GM12878 (cell line): ENCODE data around the gene MAX. TPM values are rescaled to one million over a fixed set of nuclear protein-coding genes. Genes with fewer than 3 reads are reported as not detected.
A peak's percentile ranks its signal among the peaks of the same experiment; 100 is the strongest.

Experiments used
- ATAC-seq: fragments of 200-7000 bp; cut with Tn5 transposase; 3 replicates; pipeline ENCODE4 v1.9.1; 2020; ENCODE audit warnings: mild to moderate bottlenecking, moderate library complexity
- BruUV-seq: library from RNA; stranded (reverse); fragments of 400-500 nt; replicated peaks from 2 replicates; lab custom pipeline; 2021; lab: Mats Ljungman, UMichigan
- CTCF ChIA-PET: fragments of 300-600 bp; sonication (Branson Sonifier 250); formaldehyde crosslinking; extraction: SDS; loops from one replicate; lab custom pipeline; 2021; ENCODE audit warnings: inconsistent platforms; lab: Yijun Ruan, JAX
- POLR2A ChIA-PET: fragments of 350-600 bp; formaldehyde crosslinking; extraction: SDS; loops from one replicate; lab custom pipeline; 2021; ENCODE audit warnings: inconsistent platforms; lab: Charles Lee
- RAD21 ChIA-PET: fragments of 300-600 bp; sonication (Branson Sonifier 250); formaldehyde crosslinking; loops from one replicate; lab custom pipeline; 2023; ENCODE audit warnings: antibody characterized with exemption; ENCODE audit not compliant: unreplicated experiment; lab: Charles Lee
- SMC1A ChIA-PET: fragments of 300-600 bp; sonication (Branson Sonifier 250); formaldehyde crosslinking; loops from one replicate; lab custom pipeline; 2023; ENCODE audit not compliant: unreplicated experiment, uncharacterized antibody; lab: Charles Lee
- DNase-seq: peaks from one replicate; pipeline ENCODE4 v3.0.0-alpha.2; 2011; ENCODE audit warnings: low read depth, low spot score
- FAIRE-seq: peaks from 3 replicates; lab custom pipeline; 2011; peaks lifted over from hg19 to GRCh38; lab: Jason Lieb, UNC
- H2AFZ ChIP-seq: 2 replicates; pipeline ENCODE4 v1.6.0; 2011; ENCODE audit warnings: low read depth, low read length, control low read depth; ENCODE audit not compliant: control insufficient read depth
- H3K27ac ChIP-seq: 2 replicates; pipeline ENCODE4 v1.5.1; 2011; ENCODE audit warnings: control low read depth; ENCODE audit not compliant: control insufficient read depth, insufficient read depth
- H3K27me3 ChIP-seq, 2 experiments: replicated peaks in 1 of 2; 2 replicates each; pipeline versions ENCODE4 v1.6.0 to v1.6.1; 2011; ENCODE audit warnings: low read length in 1 of 2; ENCODE audit not compliant: control insufficient read depth in 2 of 2, insufficient read depth in 2 of 2
- H3K36me3 ChIP-seq, 2 experiments: 2 replicates each; pipeline ENCODE4 v1.5.1; 2011; ENCODE audit warnings: low read length in 1 of 2; ENCODE audit not compliant: control insufficient read depth in 2 of 2, insufficient read depth in 2 of 2
- H3K4me1 ChIP-seq: 2 replicates; pipeline ENCODE4 v1.6.1; 2011; ENCODE audit warnings: mild to moderate bottlenecking, low read length, moderate library complexity, mixed read lengths; ENCODE audit not compliant: control insufficient read depth, insufficient read depth
- H3K4me2 ChIP-seq: 2 replicates; pipeline ENCODE4 v1.6.0; 2011; ENCODE audit warnings: control low read depth; ENCODE audit not compliant: control insufficient read depth, insufficient read depth
- H3K4me3 ChIP-seq: fragments of 200-600 bp; sonication (generic); 2 replicates; pipeline ENCODE4 v1.5.1; 2016
- H3K79me2 ChIP-seq: 2 replicates; pipeline ENCODE4 v1.6.0; 2011; ENCODE audit warnings: low read length; ENCODE audit not compliant: control insufficient read depth, insufficient read depth
- H3K9ac ChIP-seq: 2 replicates; pipeline ENCODE4 v1.8.0; 2011; ENCODE audit warnings: low read length, control low read depth, mixed read lengths; ENCODE audit not compliant: control insufficient read depth, insufficient read depth
- H3K9me3 ChIP-seq: replicated peaks from 3 replicates; pipeline ENCODE4 v1.5.1; 2011; ENCODE audit warnings: mild to moderate bottlenecking, low read length; ENCODE audit not compliant: control insufficient read depth, insufficient read depth
- H4K20me1 ChIP-seq: 2 replicates; pipeline ENCODE4 v1.6.0; 2011; ENCODE audit not compliant: control insufficient read depth, insufficient read depth
- CHD4 ChIP-seq: fragments of 200-600 bp; sonication (generic); IDR thresholded peaks from 2 replicates; pipeline ENCODE4 v1.6.1; 2016; ENCODE audit warnings: mild to moderate bottlenecking
- IRF4 ChIP-seq: IDR thresholded peaks from 2 replicates; pipeline ENCODE4 v1.6.1; 2011; ENCODE audit warnings: low read depth, low read length
- MXI1 ChIP-seq: fragments of 150-350 bp; IDR thresholded peaks from 2 replicates; pipeline ENCODE4 v1.6.1; 2011; ENCODE audit warnings: low read depth, mild to moderate bottlenecking, inconsistent platforms, low read length, improper control_type of control experiment
- SMC3 ChIP-seq: IDR thresholded peaks from 2 replicates; pipeline ENCODE4 v1.6.1; 2011; ENCODE audit warnings: low read length, improper control_type of control experiment, borderline replicate concordance
- TCF3 ChIP-seq: IDR thresholded peaks from 2 replicates; pipeline ENCODE4 v1.6.1; 2012; ENCODE audit warnings: low read depth, mild to moderate bottlenecking, low read length, borderline replicate concordance; ENCODE audit not compliant: insufficient read depth
- ZNF24 ChIP-seq: fragments of 450-650 bp; IDR thresholded peaks from 2 replicates; pipeline ENCODE4 v1.6.1; 2017; ENCODE audit warnings: antibody characterized with exemption, mild to moderate bottlenecking
- whole genome bisulfite sequencing: methylation state at CpG from one replicate; pipeline ENCODE4 v1.1.6; 2016; ENCODE audit warnings: low lambda C conversion rate; ENCODE audit not compliant: insufficient replicate concordance, insufficient coverage; ENCODE audit errors: missing lambda C conversion rate; 5-methylcytosine and 5-hydroxymethylcytosine counted together
- in situ Hi-C: fragments of 300-500 bp; cut with MboI; formaldehyde crosslinking; loops from 9 replicates; pipeline ENCODE4 v1.14.3; 2018; ENCODE audit warnings: mixed read lengths
- intact Hi-C: fragments of 100-400 bp; cut with micrococcal nuclease; formaldehyde crosslinking; loops from one replicate; pipeline ENCODE4 v1.14.2; 2022; ENCODE audit not compliant: unreplicated experiment
- polyA plus RNA-seq, 11 experiments: library from polyadenylated mRNA; depleted of rRNA in 4 of 11; unstranded in 6 of 11; stranded (reverse) in 5 of 11; fragments of >200 nt; fragmentation: Nextera tagmentation in 4 of 11; fragmentation: Illumina TruSeq in 1 of 11; extraction: Ambion mirVana in 4 of 11; extraction: Trizol in 1 of 11; gene quantifications; 1 replicate in 1 of 11; 2 replicates in 10 of 11; pipeline versions ENCODE4 v1.2.1 to v1.2.3, GENCODE V29; 2011 to 2016; ENCODE audit warnings: inconsistent platforms in 2 of 11, missing spikeins in 2 of 11, low read depth in 1 of 11
- total RNA-seq, 4 experiments: library from RNA; depleted of rRNA in 3 of 4; stranded (reverse); fragments of >200 nt in 3 of 4; fragmentation: Illumina TruSeq in 1 of 4; extraction: Trizol in 1 of 4; gene quantifications; 2 replicates each; pipeline versions ENCODE4 v1.2.1 to v1.2.3, GENCODE V29; 2013 to 2021
- TF ChIP-seq, protein P1 (sequence below): IDR thresholded peaks from 2 replicates; pipeline ENCODE4 v1.6.1; 2012; ENCODE audit warnings: improper control_type of control experiment, low read depth, low read length; ENCODE audit not compliant: insufficient replicate concordance
- TF ChIP-seq, protein P2 (sequence below): IDR thresholded peaks from 2 replicates; pipeline ENCODE4 v1.6.1; 2011; ENCODE audit warnings: mild to moderate bottlenecking, low read depth, low read length, moderate library complexity; ENCODE audit not compliant: insufficient replicate concordance
- TF ChIP-seq, protein P3 (sequence below): fragments of 450-650 bp; IDR thresholded peaks from 2 replicates; pipeline ENCODE4 v1.6.1; 2017; ENCODE audit warnings: mild to moderate bottlenecking, low read depth, inconsistent platforms; ENCODE audit not compliant: poor library complexity, severe bottlenecking

Gene MAX
- total and polyA plus RNA-seq, 10 of the 15 experiments (the other 5 are each of a cell fraction or from before 2014, with no cell fraction given) = 21.5 to 122 (median 67.5) TPM

- Histone ChIP-seq H3K36me3 (peaks cover 9 to 13% of the 10 kb centered on the region in 2 experiments; a peak in 3 of 4 replicates), H2AFZ (no peak overlapping the region), H4K20me1 (no peaks in the 10 kb centered on the region), H3K4me2 (no peak overlapping the region), H3K4me1 (no peaks in the 10 kb centered on the region), H3K27ac (no peak overlapping the region), H3K9ac (no peak overlapping the region)
- CTCF ChIA-PET = no interaction called here
- no peak for DNase-seq
- POLR2A ChIA-PET = interaction anchor here (0.8 kb wide), 1 partner anchor 12 kb away, joined by 3 read pairs; no protein-coding TSS in a partner anchor
- 83% methylated on average over 12 of the region's 12 CpGs for WGBS
- no peak for TF ChIP-seq ZNF24
- TF ChIP-seq, protein P1, sequence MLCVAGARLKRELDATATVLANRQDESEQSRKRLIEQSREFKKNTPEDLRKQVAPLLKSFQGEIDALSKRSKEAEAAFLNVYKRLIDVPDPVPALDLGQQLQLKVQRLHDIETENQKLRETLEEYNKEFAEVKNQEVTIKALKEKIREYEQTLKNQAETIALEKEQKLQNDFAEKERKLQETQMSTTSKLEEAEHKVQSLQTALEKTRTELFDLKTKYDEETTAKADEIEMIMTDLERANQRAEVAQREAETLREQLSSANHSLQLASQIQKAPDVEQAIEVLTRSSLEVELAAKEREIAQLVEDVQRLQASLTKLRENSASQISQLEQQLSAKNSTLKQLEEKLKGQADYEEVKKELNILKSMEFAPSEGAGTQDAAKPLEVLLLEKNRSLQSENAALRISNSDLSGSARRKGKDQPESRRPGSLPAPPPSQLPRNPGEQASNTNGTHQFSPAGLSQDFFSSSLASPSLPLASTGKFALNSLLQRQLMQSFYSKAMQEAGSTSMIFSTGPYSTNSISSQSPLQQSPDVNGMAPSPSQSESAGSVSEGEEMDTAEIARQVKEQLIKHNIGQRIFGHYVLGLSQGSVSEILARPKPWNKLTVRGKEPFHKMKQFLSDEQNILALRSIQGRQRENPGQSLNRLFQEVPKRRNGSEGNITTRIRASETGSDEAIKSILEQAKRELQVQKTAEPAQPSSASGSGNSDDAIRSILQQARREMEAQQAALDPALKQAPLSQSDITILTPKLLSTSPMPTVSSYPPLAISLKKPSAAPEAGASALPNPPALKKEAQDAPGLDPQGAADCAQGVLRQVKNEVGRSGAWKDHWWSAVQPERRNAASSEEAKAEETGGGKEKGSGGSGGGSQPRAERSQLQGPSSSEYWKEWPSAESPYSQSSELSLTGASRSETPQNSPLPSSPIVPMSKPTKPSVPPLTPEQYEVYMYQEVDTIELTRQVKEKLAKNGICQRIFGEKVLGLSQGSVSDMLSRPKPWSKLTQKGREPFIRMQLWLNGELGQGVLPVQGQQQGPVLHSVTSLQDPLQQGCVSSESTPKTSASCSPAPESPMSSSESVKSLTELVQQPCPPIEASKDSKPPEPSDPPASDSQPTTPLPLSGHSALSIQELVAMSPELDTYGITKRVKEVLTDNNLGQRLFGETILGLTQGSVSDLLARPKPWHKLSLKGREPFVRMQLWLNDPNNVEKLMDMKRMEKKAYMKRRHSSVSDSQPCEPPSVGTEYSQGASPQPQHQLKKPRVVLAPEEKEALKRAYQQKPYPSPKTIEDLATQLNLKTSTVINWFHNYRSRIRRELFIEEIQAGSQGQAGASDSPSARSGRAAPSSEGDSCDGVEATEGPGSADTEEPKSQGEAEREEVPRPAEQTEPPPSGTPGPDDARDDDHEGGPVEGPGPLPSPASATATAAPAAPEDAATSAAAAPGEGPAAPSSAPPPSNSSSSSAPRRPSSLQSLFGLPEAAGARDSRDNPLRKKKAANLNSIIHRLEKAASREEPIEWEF = no peak
- TF ChIP-seq TCF3 = no peak
- no peak for TF ChIP-seq SMC3
- no peak for TF ChIP-seq CHD4
- TF ChIP-seq MXI1 = no peak
- TF ChIP-seq, protein P2, sequence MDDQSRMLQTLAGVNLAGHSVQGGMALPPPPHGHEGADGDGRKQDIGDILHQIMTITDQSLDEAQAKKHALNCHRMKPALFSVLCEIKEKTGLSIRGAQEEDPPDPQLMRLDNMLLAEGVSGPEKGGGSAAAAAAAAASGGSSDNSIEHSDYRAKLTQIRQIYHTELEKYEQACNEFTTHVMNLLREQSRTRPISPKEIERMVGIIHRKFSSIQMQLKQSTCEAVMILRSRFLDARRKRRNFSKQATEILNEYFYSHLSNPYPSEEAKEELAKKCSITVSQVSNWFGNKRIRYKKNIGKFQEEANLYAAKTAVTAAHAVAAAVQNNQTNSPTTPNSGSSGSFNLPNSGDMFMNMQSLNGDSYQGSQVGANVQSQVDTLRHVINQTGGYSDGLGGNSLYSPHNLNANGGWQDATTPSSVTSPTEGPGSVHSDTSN = no peak
- no peak for TF ChIP-seq IRF4
- TF ChIP-seq, protein P3, sequence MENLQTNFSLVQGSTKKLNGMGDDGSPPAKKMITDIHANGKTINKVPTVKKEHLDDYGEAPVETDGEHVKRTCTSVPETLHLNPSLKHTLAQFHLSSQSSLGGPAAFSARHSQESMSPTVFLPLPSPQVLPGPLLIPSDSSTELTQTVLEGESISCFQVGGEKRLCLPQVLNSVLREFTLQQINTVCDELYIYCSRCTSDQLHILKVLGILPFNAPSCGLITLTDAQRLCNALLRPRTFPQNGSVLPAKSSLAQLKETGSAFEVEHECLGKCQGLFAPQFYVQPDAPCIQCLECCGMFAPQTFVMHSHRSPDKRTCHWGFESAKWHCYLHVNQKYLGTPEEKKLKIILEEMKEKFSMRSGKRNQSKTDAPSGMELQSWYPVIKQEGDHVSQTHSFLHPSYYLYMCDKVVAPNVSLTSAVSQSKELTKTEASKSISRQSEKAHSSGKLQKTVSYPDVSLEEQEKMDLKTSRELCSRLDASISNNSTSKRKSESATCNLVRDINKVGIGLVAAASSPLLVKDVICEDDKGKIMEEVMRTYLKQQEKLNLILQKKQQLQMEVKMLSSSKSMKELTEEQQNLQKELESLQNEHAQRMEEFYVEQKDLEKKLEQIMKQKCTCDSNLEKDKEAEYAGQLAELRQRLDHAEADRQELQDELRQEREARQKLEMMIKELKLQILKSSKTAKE = no peak
- TF ChIP-seq, all 136 proteins: peak for 0
- ATAC-seq = peak; percentile 51
- H3K9me3 ChIP-seq = no peaks in the 10 kb centered on the region
- no peak for FAIRE-seq
- no peaks in the 10 kb centered on the region for H3K79me2 ChIP-seq
- SMC1A ChIA-PET = no interaction called here
- H3K4me3 ChIP-seq = no peak overlapping the region
- no peaks in the 10 kb centered on the region for H3K27me3 ChIP-seq
- intact Hi-C loops = no loop called here
- RAD21 ChIA-PET = no interaction called here
- in situ Hi-C loops = no loop called here
- BruUV-seq = no TSS peak
Observed at GRCh38 chr14:65070471-65070976, 31.8 kb downstream of the MAX start.
